GM13976 (cell line): ENCODE measurements around the gene PYGB.

Experiments used
- DNase-seq: peaks from one replicate; pipeline ENCODE4 v3.0.0; 2012; ENCODE audit warnings: low spot score
- in situ Hi-C: fragments of 300-500 bp; cut with MboI; formaldehyde crosslinking; loops from one replicate; pipeline ENCODE4 v1.12.0; 2022; ENCODE audit warnings: low sequenced_read_pairs, mixed read lengths, inconsistent platforms; ENCODE audit not compliant: unreplicated experiment
- TF ChIP-seq, protein P1 (sequence below): IDR thresholded peaks from 2 replicates; pipeline ENCODE4 v1.5.1; 2012; ENCODE audit warnings: borderline replicate concordance, mild to moderate bottlenecking; ENCODE audit not compliant: insufficient read depth; ENCODE audit errors: extremely low read depth, missing control alignments, control extremely low read depth

PYGB gene

DNA sequence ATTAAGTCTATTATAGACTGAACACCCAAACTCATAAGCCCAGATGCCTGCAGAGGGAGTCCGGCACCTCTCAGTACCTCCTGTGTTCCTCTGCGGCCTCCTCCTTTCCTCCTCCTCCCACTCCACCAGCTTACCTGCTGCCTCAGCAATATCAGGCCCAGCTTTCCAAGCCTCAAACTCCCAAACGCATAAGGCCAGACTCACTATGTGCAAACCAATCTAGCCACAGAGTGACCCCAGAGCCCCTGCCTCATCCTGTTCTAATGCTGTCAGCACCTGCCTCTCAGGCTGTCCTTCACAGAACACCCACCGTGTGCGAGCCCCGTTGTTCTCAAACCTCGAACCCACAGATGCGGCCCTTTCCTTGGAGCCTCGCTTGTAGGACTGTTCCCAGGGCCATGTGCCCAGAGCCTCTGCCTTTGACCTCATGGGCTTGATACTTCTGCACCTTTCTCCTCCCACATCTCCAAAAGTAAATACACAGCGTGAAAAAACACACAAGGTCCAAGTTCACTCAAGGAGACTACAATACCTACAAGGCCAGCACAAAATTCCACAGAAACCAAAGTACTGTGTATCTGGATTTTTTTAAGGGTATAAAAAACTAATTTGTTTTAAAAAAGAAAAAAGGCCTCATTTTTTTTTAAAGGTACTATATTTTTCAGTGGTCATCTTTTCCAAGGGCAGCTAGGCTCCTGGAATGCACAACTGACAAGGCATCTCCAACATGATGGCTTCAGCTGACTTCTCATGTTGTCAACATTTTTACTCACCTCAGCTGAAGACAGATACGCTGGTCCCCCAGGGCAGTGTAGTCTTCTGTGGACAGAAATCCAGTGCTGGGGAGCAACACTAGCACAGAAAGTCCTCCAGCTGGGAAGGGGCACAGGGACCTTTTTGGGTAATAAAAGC, 90.5 kb downstream of the PYGB start:
- TF ChIP-seq, protein P1, sequence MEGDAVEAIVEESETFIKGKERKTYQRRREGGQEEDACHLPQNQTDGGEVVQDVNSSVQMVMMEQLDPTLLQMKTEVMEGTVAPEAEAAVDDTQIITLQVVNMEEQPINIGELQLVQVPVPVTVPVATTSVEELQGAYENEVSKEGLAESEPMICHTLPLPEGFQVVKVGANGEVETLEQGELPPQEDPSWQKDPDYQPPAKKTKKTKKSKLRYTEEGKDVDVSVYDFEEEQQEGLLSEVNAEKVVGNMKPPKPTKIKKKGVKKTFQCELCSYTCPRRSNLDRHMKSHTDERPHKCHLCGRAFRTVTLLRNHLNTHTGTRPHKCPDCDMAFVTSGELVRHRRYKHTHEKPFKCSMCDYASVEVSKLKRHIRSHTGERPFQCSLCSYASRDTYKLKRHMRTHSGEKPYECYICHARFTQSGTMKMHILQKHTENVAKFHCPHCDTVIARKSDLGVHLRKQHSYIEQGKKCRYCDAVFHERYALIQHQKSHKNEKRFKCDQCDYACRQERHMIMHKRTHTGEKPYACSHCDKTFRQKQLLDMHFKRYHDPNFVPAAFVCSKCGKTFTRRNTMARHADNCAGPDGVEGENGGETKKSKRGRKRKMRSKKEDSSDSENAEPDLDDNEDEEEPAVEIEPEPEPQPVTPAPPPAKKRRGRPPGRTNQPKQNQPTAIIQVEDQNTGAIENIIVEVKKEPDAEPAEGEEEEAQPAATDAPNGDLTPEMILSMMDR: no peak
- DNase-seq: peak; percentile 8
- in situ Hi-C loops: no loop called here

DNA sequence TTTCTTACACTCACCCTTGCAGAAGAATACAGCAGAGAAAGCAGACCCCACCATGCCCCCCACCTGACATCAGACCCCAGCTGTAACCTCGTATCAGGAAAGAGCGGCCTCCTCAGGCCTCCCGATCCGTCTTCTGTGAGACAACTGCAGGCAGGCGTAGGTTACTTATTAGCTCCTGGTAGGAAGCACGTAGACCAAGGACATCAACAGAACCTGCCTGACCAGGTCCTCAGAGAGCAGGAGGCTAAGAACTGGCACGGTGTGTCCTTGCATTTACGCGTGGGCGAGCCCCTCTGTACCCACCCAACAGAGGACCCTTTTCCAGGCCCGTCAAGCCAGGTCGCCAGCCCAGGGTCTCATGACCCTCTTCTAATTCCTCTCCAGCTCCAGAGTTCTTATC, 91.7 kb downstream of the PYGB start:
- DNase-seq: peak; percentile 5
- in situ Hi-C loops: no loop called here
- TF ChIP-seq, protein P1: no peak

DNA sequence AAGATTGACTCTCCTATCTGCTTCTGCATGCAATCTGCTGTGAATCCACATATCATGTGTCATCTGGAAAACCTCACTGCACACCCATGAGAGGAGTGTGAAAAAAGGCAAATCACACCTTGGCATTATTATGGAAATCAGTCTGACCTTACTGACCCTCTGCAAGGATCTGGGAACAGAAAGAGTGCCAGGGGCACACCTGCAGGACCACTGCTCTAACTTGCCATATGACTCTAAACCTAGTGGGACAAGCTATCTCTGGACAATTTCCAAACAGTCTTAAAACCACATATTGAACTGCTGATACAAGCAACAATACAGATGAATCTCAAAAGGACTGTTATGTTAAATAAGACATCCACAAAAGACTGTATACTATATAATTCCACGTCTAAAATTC, 92.5 kb downstream of the PYGB start:
- in situ Hi-C loops: no loop called here
- DNase-seq: peak; percentile 4
- TF ChIP-seq, protein P1: no peak

DNA sequence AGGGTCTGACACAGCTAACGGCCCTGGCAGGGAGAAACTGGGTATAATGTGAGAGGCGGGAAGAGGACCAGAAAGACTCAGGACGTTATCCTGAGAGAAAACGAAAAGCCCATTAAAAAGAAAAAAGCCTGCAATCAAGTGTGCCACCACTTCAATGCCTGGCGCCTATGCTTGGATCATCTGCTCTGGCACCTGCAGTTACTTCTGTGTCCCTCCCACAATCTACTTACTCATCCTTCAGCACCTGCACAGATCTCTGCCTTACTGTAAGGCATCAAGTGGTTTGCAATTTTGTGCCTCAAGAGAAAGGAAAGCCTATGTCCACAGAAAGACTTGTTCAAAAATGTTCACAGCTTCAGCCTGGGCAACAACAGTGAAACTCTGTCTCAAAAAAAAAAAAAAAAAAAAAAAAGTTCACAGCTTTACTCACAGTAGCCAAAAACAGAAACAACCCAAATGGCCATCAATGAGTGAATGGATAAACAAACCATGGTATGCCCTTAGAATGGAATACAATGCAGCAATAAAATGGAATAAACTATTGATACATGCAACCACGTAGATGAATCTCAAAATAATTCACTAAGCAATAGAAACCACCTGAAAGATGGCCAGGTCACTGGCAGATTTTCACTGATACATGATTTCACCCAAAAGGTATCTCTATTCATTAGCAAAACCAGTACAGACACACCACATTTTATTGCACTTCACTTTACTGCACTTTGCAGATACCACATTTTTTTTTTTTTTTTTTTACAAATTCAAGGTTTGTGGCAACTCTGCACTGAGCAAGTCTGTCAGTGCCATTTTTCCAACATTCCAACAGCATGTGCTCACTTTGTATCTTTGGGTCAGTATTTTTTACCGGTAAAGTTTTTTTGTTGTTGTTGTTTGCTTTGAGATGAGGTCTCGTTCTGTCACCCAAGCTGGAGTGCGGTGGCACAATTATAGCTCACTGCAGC, 94.1 kb downstream of the PYGB start:
- in situ Hi-C loops: no loop called here
- no peak for DNase-seq
- TF ChIP-seq, protein P1: no peak

DNA sequence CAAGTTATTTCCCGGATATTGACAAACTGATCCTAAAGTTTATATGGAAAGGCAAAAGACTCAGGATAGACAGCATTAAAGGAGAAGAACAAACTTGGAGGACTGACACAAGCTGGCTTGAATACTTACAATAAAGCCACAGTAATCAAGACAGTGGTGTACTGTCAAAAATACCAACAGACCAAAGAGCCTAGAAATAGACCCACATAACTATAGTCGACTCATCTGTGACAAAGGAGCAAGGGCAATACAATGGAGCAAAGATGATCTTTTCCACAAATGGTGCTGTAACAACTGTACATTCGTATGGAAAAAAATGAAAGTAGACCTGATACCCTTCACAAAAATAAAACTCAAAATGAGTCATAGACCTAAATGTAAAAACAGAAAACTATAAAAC, 96.7 kb downstream of the PYGB start:
- in situ Hi-C loops: no loop called here
- TF ChIP-seq, protein P1: no peak
- no peak for DNase-seq

DNA sequence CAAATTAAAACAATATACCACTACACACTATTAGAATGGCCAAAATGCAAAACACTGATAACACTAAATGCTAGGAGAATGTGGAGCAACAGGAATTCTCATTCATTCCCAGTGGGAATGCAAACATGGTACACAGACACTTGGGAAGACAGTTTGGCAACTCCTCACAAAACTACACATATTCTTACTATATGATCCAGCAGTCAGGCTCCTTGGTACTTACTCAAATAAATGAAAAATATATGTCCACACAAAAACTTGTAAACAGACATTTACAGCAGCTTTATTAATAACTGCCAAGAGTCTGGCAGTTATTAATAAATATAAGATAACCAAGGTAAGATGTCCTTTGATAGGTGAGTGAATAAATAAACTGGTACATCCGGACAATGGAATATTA, 97.8 kb downstream of the PYGB start:
- in situ Hi-C loops: no loop called here

More for the DNA sequence above, 97.8 kb downstream of the PYGB start:
- TF ChIP-seq, protein P1: no peak
- DNase-seq: no peak
